Colonic mucosa (tissue), 4 donors: ENCODE results near the gene PITPNB. TPM values are rescaled to one million over a fixed set of nuclear protein-coding genes. Genes with fewer than 3 reads are reported as not detected.

ENCODE experiments used
- DNase-seq: peaks from one replicate; pipeline ENCODE4 v3.0.0-alpha.2; 2020
- H3K27ac ChIP-seq: fragments of 200-600 bp; one replicate; pipeline ENCODE4 v1.8.0; 2021
- H3K27me3 ChIP-seq: fragments of 200-600 bp; one replicate; pipeline ENCODE4 v1.8.0; 2021
- H3K36me3 ChIP-seq: fragments of 200-600 bp; one replicate; pipeline ENCODE4 v1.8.0; 2021
- H3K4me1 ChIP-seq: fragments of 200-600 bp; one replicate; pipeline ENCODE4 v1.8.0; 2021; ENCODE audit warnings: mild to moderate bottlenecking
- H3K4me3 ChIP-seq: fragments of 200-600 bp; one replicate; pipeline ENCODE4 v1.8.0; 2021
- H3K9ac ChIP-seq, 2 donors: one replicate each; pipeline ENCODE4 v1.7.0; 2013; ENCODE audit warnings: control low read depth in 2 of 2, low read depth in 2 of 2, low read length in 2 of 2
- H3K9me3 ChIP-seq: fragments of 200-600 bp; one replicate; pipeline ENCODE4 v1.8.0; 2021
- intact Hi-C: fragments of 100-400 bp; cut with DNase I; formaldehyde crosslinking; loops from one replicate; pipeline ENCODE4 v1.14.1; 2022
- total RNA-seq, 2 donors: library from RNA; stranded (reverse); fragmentation: NEBNext Ultra II Directional in 1 of 2; extraction: Animal tissue kit (Norgen Biotek cat#: 25700) in 1 of 2; gene quantifications; one replicate each; pipeline ENCODE4 v1.2.1, GENCODE V29; 2021
- TF ChIP-seq, protein P1 (sequence below): fragments of 200-600 bp; IDR thresholded peaks from one replicate; pipeline ENCODE4 v1.8.0; 2022; ENCODE audit warnings: antibody characterized with exemption, mild to moderate bottlenecking
- donor health status: healthy.
- donor health status: DM: no; HTN: no; CAD: no.
- donor health status: DM: no; HTN: no; CAD: no.

The PITPNB gene
- total RNA-seq, 2 donors from 2014 or later, result 40.0 to 51.6 TPM

- DNase-seq, result no peak
- TF ChIP-seq, protein P1, sequence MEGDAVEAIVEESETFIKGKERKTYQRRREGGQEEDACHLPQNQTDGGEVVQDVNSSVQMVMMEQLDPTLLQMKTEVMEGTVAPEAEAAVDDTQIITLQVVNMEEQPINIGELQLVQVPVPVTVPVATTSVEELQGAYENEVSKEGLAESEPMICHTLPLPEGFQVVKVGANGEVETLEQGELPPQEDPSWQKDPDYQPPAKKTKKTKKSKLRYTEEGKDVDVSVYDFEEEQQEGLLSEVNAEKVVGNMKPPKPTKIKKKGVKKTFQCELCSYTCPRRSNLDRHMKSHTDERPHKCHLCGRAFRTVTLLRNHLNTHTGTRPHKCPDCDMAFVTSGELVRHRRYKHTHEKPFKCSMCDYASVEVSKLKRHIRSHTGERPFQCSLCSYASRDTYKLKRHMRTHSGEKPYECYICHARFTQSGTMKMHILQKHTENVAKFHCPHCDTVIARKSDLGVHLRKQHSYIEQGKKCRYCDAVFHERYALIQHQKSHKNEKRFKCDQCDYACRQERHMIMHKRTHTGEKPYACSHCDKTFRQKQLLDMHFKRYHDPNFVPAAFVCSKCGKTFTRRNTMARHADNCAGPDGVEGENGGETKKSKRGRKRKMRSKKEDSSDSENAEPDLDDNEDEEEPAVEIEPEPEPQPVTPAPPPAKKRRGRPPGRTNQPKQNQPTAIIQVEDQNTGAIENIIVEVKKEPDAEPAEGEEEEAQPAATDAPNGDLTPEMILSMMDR, result no peak
Measured at GRCh38 chr22:27840436-27840835, 78.6 kb downstream of the PITPNB start.

GRCh38 chr22:27839057-27839660 lies 79.9 kb downstream of the PITPNB start:
- TF ChIP-seq, protein P1, result no peak
- no peaks in the 10 kb centered on the region for H3K27me3 ChIP-seq
- H3K27ac ChIP-seq, result no peak overlapping the region
- no peaks in the 10 kb centered on the region for H3K4me1 ChIP-seq
- DNase-seq, result no peak
- H3K4me3 ChIP-seq, result no peak overlapping the region
- no peaks in the 10 kb centered on the region for H3K36me3 ChIP-seq
- H3K9ac ChIP-seq, result no peak overlapping the region
- H3K9me3 ChIP-seq, result no peaks in the 10 kb centered on the region
- intact Hi-C loops, result no loop called here

More at GRCh38 chr22:27840436-27840835, 78.6 kb downstream of the PITPNB start:
- intact Hi-C loops, result no loop called here
- Histone ChIP-seq H3K36me3 (no peaks in the 10 kb centered on the region), H3K9me3 (no peaks in the 10 kb centered on the region), H3K9ac (no peak overlapping the region), H3K27me3 (no peaks in the 10 kb centered on the region), H3K27ac (no peak overlapping the region), H3K4me1 (no peaks in the 10 kb centered on the region), H3K4me3 (no peak overlapping the region)

- Histone ChIP-seq H3K27ac (no peak overlapping the region), H3K9me3 (no peaks in the 10 kb centered on the region), H3K4me1 (no peaks in the 10 kb centered on the region), H3K27me3 (no peaks in the 10 kb centered on the region), H3K4me3 (no peak overlapping the region), H3K36me3 (no peaks in the 10 kb centered on the region), H3K9ac (no peak overlapping the region)
- intact Hi-C loops, result no loop called here
- DNase-seq, result no peak
- TF ChIP-seq, protein P1, result no peak
Measured at GRCh38 chr22:27836181-27836580, 82.9 kb downstream of the PITPNB start.

GRCh38 chr22:27835446-27835845 lies 83.6 kb downstream of the PITPNB start:
- H3K9ac ChIP-seq, result no peak overlapping the region
- DNase-seq, result no peak

GRCh38 chr22:27834364-27835185 lies 84.5 kb downstream of the PITPNB start:
- H3K9me3 ChIP-seq, result no peaks in the 10 kb centered on the region
- H3K27ac ChIP-seq, result no peak overlapping the region
- TF ChIP-seq, protein P1, result no peak
- H3K27me3 ChIP-seq, result no peaks in the 10 kb centered on the region
- H3K4me3 ChIP-seq, result no peak overlapping the region
- no peaks in the 10 kb centered on the region for H3K36me3 ChIP-seq
- intact Hi-C loops, result no loop called here
- H3K9ac ChIP-seq, result no peak overlapping the region
- no peaks in the 10 kb centered on the region for H3K4me1 ChIP-seq
- no peak for DNase-seq

More at GRCh38 chr22:27835446-27835845, 83.6 kb downstream of the PITPNB start:
- no peaks in the 10 kb centered on the region for H3K4me1 ChIP-seq
- H3K27me3 ChIP-seq, result no peaks in the 10 kb centered on the region
- H3K4me3 ChIP-seq, result no peak overlapping the region
- H3K36me3 ChIP-seq, result no peaks in the 10 kb centered on the region
- TF ChIP-seq, protein P1, result no peak
- no peak overlapping the region for H3K27ac ChIP-seq
- intact Hi-C loops, result no loop called here
- H3K9me3 ChIP-seq, result no peaks in the 10 kb centered on the region
